Peyer's patch (tissue), 4 donors: ENCODE results near the gene SNIP1. TPM values are rescaled to one million over a fixed set of nuclear protein-coding genes. Genes with fewer than 3 reads are reported as not detected.
A peak's percentile ranks its signal among the peaks of the same experiment; 100 is the strongest.
"Not testable (repeated sequence)": the region's sequence is repeated elsewhere in the genome, so short reads cannot be mapped to it uniquely, and the experiment has no call there.

Experiments
- DNase-seq, 3 donors: peaks; one replicate each; pipeline ENCODE4 v3.0.0-alpha.2; 2017 to 2019
- H3K27ac ChIP-seq, 4 donors: fragments of 200-600 bp; sonication (generic); one replicate each; pipeline ENCODE4 v1.5.1; 2016 to 2019
- H3K27me3 ChIP-seq, 2 donors: fragments of 200-600 bp; sonication (generic); one replicate each; pipeline ENCODE4 v1.5.1; 2019
- H3K36me3 ChIP-seq, 3 donors: fragments of 200-600 bp; sonication (generic); one replicate each; pipeline ENCODE4 v1.5.1; 2016 to 2019
- H3K4me1 ChIP-seq, 4 donors: fragments of 200-600 bp; sonication (generic); one replicate each; pipeline ENCODE4 v1.5.1; 2016 to 2019
- H3K4me3 ChIP-seq, 4 donors: fragments of 200-600 bp; sonication (generic); 1 replicate in 3 of 4; 2 replicates in 1 of 4; pipeline ENCODE4 v1.5.1; 2016 to 2019; ENCODE audit warnings: mild to moderate bottlenecking in 1 of 4
- H3K9me3 ChIP-seq, 4 donors: fragments of 200-600 bp; sonication (generic); one replicate each; pipeline ENCODE4 v1.5.1; 2016 to 2019; ENCODE audit warnings: mild to moderate bottlenecking in 1 of 4
- CTCF ChIP-seq, 6 experiments: fragments of 450-650 bp in 4 of 6; fragments of 200-600 bp in 2 of 6; sonication (generic) in 1 of 6; IDR thresholded peaks; one replicate each; pipeline ENCODE4 v1.5.1; 2017 to 2019; ENCODE audit warnings: antibody characterized with exemption in 6 of 6, mild to moderate bottlenecking in 3 of 6, moderate library complexity in 1 of 6
- POLR2A ChIP-seq, 2 donors: fragments of 450-650 bp; IDR thresholded peaks; one replicate each; pipeline ENCODE4 v1.5.1; 2017; ENCODE audit warnings: antibody characterized with exemption in 2 of 2, mild to moderate bottlenecking in 2 of 2, moderate library complexity in 2 of 2
- total RNA-seq, 4 donors: library from RNA; depleted of rRNA; stranded (reverse); fragments of >200 nt; gene quantifications; one replicate each; pipeline ENCODE4 v1.1.0, GENCODE V29; 2016

The SNIP1 gene
- total RNA-seq, 4 donors from 2014 or later, result 7.0 to 17.6 (median 9.0) TPM

- peaks cover 0 to 25% (median 0%) of the 10 kb centered on the region in 3 donors for H3K36me3 ChIP-seq
- no peaks in the 10 kb centered on the region for H3K9me3 ChIP-seq
- TF ChIP-seq POLR2A (IDR thresholded peaks at IDR 0.05) (no peak), CTCF (IDR thresholded peaks at IDR 0.05) (no peak)
- peak; percentile 50 to 64 (median 51) for DNase-seq
- peaks cover 0 to 14% (median 2%) of the 10 kb centered on the region in 4 donors for H3K4me1 ChIP-seq
- H3K27ac ChIP-seq, result peak overlapping the region; percentile 88 to 94 (median 91)
- H3K27me3 ChIP-seq, result no peaks in the 10 kb centered on the region
- peak overlapping the region; percentile 83 to 95 (median 91) for H3K4me3 ChIP-seq
Observed at GRCh38 chr1:37513795-37514349, 40.2 kb downstream of the SNIP1 start.

- Histone ChIP-seq H3K36me3 (peaks cover 0 to 65% (median 0%) of the 10 kb centered on the region in 3 donors), H3K9me3 (no peaks in the 10 kb centered on the region), H3K4me1 (peaks cover 0 to 14% (median 2%) of the 10 kb centered on the region in 4 donors), H3K4me3 (no peak overlapping the region), H3K27me3 (no peaks in the 10 kb centered on the region), H3K27ac (no peak overlapping the region)
- TF ChIP-seq POLR2A (IDR thresholded peaks at IDR 0.05) (no peak), CTCF (IDR thresholded peaks at IDR 0.05) (no peak)
- DNase-seq, result no peak
Observed at GRCh38 chr1:37509181-37509580, 44.9 kb downstream of the SNIP1 start.

- Histone ChIP-seq H3K27ac (no peak overlapping the region), H3K27me3 (no peaks in the 10 kb centered on the region), H3K9me3 (no peaks in the 10 kb centered on the region), H3K4me1 (no peaks in the 10 kb centered on the region), H3K4me3 (no peak overlapping the region), H3K36me3 (peaks cover 0 to 64% (median 0%) of the 10 kb centered on the region in 3 donors)
- no peak for DNase-seq
- TF ChIP-seq CTCF (IDR thresholded peaks at IDR 0.05) (no peak), POLR2A (IDR thresholded peaks at IDR 0.05) (no peak)
Observed at GRCh38 chr1:37506740-37507139, 47.4 kb downstream of the SNIP1 start.

- not testable (repeated sequence) for H3K27me3 ChIP-seq
- H3K4me1 ChIP-seq, result peaks cover 0 to 14% (median 2%) of the 10 kb centered on the region in 4 donors
- H3K36me3 ChIP-seq, result peaks cover 0 to 62% (median 0%) of the 10 kb centered on the region in 3 donors
Observed at GRCh38 chr1:37502791-37503190, 51.3 kb downstream of the SNIP1 start.

GRCh38 chr1:37502104-37502503 lies 52.0 kb downstream of the SNIP1 start:
- Histone ChIP-seq H3K9me3 (no peaks in the 10 kb centered on the region), H3K27me3 (no peaks in the 10 kb centered on the region), H3K4me1 (peaks cover 0 to 14% (median 2%) of the 10 kb centered on the region in 4 donors), H3K4me3 (no peak overlapping the region), H3K27ac (no peak overlapping the region), H3K36me3 (peaks cover 0 to 55% (median 0%) of the 10 kb centered on the region in 3 donors)
- no peak for DNase-seq
- TF ChIP-seq POLR2A (IDR thresholded peaks at IDR 0.05) (no peak), CTCF (IDR thresholded peaks at IDR 0.05) (no peak)

More at GRCh38 chr1:37502791-37503190, 51.3 kb downstream of the SNIP1 start:
- not testable (repeated sequence) for H3K27ac ChIP-seq, DNase-seq, H3K9me3 ChIP-seq, H3K4me3 ChIP-seq

- TF ChIP-seq POLR2A (IDR thresholded peaks at IDR 0.05) (no peak), CTCF (IDR thresholded peaks at IDR 0.05) (no peak)
- no peak overlapping the region for H3K4me3 ChIP-seq
- no peak for DNase-seq
- peaks cover 0 to 14% (median 2%) of the 10 kb centered on the region in 4 donors for H3K4me1 ChIP-seq
- H3K27ac ChIP-seq, result no peak overlapping the region
- no peaks in the 10 kb centered on the region for H3K9me3 ChIP-seq
- no peaks in the 10 kb centered on the region for H3K27me3 ChIP-seq
- H3K36me3 ChIP-seq, result peaks cover 0 to 50% (median 0%) of the 10 kb centered on the region in 3 donors
Observed at GRCh38 chr1:37501661-37502060, 52.4 kb downstream of the SNIP1 start.
